IPS DF 4.7 (cell line): ENCODE data around the gene SERPINA3.

ENCODE experiments used
- DNase-seq: peaks from one replicate; pipeline ENCODE4 v3.0.0-alpha.2; 2013; ENCODE audit warnings: low spot score; ENCODE audit errors: extremely low read depth

Gene SERPINA3

DNA sequence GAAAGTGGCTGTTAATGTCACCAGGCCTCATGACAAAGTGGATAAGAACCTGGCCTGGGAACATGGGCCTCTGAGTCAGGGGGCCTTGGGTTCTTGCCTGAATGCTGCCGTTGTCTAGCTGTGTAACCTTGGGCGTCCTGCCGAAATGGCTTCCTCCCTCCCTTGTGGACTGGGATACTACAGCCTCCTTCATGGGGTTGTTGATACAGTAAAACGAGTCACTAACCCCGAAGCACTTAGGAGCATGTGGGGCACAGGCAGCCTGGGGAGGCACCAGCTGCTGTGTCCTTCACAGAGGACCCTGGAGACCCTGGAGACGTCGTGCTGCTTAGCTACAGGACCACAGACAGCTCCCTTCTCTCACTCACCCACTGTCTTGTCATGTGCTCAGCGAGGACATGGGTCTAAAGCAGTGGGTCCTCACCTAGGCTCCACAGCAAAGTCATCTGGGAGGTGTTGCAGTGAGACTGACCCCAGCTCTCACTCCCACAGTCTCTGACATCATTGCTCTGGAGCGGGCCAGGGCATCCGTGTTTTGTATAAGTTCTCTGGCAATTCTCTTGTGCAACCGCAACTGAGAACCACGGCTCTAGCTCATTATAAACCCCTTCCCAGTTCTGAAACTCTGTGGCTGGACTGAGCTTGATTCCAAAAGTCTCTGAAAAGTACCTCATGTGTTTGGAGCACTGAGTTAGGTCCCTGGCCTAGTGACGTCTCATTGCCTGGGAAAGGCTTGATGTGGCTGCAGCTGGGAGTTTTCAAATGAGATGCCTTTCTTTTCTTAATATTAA is 42.1 kb downstream of the SERPINA3 start:
- DNase-seq: no peak

- DNase-seq: no peak
Observed at GRCh38 chr14:94655169-94655710, 43.0 kb downstream of the SERPINA3 start.

GRCh38 chr14:94656043-94656442 is 43.9 kb downstream of the SERPINA3 start:
- DNase-seq: no peak

- no peak for DNase-seq
Observed at GRCh38 chr14:94659256-94659655, 47.1 kb downstream of the SERPINA3 start.

DNA sequence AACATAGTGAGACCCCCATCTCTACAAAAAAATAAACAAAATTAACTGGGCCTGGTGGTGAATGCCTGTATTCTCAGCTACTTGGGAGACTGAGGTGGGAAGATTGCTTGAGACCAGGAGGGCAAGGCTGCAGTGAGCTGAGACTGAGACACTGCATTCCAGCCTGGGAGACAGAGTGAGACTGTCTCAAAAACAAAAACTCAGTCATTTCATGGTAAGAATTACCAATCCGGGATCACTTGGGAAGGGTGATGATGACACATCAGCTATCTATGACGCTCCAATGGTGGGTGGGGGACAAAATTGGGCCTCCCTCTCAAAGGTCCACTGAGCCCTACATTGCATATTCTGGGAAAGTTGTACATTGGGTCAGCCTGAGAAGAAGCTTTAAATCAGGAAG is 47.7 kb downstream of the SERPINA3 start:
- DNase-seq: no peak

DNA sequence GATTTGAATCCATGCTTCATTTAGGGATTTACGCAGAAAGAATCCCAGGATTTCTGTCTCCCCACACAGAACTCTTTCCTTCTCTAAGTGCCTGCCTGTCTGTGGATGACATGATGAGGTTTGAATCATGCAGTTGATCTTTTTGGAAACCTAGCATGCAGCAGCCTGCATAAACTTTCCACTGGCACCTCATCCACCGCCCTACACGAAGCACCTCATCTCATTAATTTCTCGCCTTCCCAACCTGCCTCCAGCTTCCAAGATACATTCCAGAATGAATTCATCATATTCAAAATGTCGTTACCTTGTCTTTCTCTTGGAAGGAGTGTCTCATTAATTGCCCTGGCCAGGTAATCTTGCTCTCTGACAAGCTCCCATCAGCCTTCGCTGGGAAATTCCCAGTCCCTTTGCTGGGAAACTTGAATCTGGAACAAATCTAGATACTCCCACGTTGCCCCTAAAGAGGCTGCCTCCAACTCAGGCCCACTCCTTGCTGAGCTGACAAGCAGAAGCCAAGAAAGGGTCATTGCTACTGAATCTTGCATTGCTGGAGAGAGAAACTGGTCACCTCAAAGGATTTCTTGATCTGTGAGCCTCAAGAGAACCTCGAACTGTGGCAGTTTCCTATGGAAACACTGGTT is 48.2 kb downstream of the SERPINA3 start:
- DNase-seq: no peak

GRCh38 chr14:94663538-94663937 is 51.3 kb downstream of the SERPINA3 start:
- no peak for DNase-seq

GRCh38 chr14:94663965-94664704 is 51.9 kb downstream of the SERPINA3 start:
- DNase-seq: no peak

DNA sequence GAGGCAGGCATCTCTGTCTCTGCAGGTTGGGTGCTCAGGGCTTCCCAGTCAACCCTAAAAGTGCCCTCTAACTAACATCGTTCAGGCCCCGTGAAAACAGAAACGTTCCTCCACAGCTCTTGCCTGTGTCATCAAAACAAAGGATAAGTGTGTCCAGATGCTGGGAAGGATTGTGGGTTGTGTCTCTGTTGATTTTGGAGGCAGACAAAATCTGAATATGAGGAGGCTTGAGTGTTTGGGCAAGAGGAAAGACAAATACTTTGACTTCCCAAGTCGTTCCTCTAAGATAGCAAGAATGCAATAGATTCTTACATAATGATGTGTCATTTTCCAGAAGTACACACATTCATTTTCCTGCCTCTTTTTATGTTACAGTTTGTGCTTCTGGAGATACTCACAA is 52.9 kb downstream of the SERPINA3 start:
- DNase-seq: no peak

GRCh38 chr14:94665544-94665943 is 53.4 kb downstream of the SERPINA3 start:
- DNase-seq: no peak

DNA sequence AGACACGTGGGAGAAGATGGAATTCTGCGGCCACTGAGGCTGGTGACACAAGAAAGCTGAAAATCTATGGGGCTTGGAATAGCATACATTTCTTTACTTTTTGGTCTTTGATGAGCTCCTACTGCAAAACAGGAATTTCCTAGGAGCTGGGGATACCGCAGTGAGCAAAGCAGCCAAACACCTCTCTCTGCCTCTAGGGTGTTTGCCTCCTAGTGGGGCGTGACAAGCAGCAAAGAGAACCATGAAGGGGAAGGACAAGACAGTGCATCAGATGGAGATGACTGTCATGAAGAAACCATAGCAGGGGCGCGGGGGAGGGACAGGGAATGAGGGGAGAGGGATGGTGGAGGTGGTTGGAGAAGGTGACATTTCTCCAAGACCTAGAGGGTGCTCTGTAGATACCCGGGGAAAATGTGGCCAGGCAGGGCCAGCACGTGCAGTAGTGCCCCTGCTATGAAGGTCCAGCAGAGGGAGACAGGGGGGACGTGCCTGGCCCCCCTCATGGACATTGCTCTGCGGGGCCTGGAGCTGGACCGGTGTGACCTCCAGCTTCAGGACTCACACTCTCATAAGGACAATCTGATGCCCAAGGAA is 58.6 kb downstream of the SERPINA3 start:
- no peak for DNase-seq

DNA sequence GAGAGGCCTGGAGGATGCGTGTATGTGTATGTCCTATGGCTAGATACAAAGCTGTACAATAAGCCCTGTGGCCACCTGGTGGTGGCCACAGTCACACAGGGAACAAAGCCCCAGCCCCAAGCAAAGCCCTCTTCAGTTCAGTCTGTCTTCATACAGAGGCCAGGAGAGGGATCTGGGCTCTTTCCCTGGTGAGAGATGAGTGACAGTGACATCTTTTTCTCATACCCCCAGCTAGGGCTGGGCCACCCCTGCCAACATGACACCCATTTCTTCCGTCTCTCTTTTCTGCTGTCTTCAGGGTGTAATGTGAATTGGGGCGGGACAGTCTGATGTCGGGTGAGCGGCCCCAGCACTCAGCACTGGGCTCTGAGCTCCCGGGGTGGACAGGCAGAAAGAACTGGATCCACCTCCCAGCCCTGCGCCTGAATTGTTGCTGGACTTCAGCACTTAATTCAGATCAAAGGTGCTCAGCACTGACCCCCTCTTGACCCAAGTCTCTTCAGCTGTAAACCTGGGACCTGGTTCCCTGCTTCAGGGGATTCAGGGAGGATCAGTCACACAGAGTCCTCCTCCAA is 59.8 kb downstream of the SERPINA3 start:
- no peak for DNase-seq

DNA sequence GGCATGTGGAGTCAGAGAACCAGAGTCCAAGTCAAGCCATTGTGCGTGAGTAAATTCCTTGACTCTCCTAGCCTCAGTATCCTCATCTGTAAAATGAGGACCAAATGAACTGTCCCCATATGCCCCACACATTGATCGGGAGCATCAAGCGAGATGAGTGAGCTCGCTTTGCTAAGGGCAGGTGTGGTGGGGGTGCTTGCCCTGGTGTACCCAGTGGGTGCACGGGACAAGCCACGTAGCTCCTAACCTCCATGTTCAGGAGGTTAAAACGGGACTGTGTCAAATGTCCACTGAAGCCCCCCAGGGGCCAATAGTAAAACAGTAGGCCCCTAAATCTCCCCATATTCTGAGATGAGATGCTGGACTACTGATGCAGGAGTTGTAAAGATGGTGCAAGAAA is 60.9 kb downstream of the SERPINA3 start:
- no peak for DNase-seq
